Natural killer cell (primary cell): Measurements from ENCODE around the gene SHC4. TPM values are rescaled to one million over a fixed set of nuclear protein-coding genes. Genes with fewer than 3 reads are reported as not detected.

ENCODE experiments used
- ATAC-seq, 3 donors: fragments of 150-1000 bp in 2 of 3; fragments of 200-7000 bp in 1 of 3; cut with Tn5 transposase; 1 replicate in 1 of 3; 2 replicates in 2 of 3; pipeline ENCODE4 v1.10.0; 2021; ENCODE audit warnings: mild to moderate bottlenecking in 2 of 3, moderate library complexity in 2 of 3
- DNase-seq, 2 donors: peaks; one replicate each; pipeline versions ENCODE4 v3.0.0 to v3.0.0-alpha.2; 2013 to 2021; ENCODE audit warnings: mixed read lengths in 1 of 2
- H3K27ac ChIP-seq: one replicate; pipeline ENCODE4 v1.5.1; 2013; ENCODE audit warnings: mild to moderate bottlenecking, low read length
- H3K27me3 ChIP-seq: one replicate; pipeline ENCODE4 v1.6.1; 2013; ENCODE audit warnings: low read length; ENCODE audit not compliant: control insufficient read depth, insufficient read depth
- H3K36me3 ChIP-seq: one replicate; pipeline ENCODE4 v1.6.1; 2013; ENCODE audit warnings: low read length; ENCODE audit not compliant: control insufficient read depth, insufficient read depth
- H3K4me1 ChIP-seq: one replicate; pipeline ENCODE4 v1.6.1; 2013; ENCODE audit warnings: low read length; ENCODE audit not compliant: control insufficient read depth, insufficient read depth
- H3K4me3 ChIP-seq: one replicate; pipeline ENCODE4 v1.5.1; 2013; ENCODE audit warnings: low read length
- H3K9me3 ChIP-seq: one replicate; pipeline ENCODE4 v1.6.1; 2013; ENCODE audit warnings: low read length; ENCODE audit not compliant: control insufficient read depth, insufficient read depth
- H3K27ac Mint-ChIP-seq, 2 donors: one replicate each; pipeline ENCODE4 v1.8.0; 2022; ENCODE audit warnings: mild to moderate bottlenecking in 2 of 2, mixed read lengths in 2 of 2, moderate library complexity in 1 of 2
- H3K27me3 Mint-ChIP-seq, 2 donors: one replicate each; pipeline ENCODE4 v1.8.0; 2022; ENCODE audit warnings: low read depth in 2 of 2, mixed read lengths in 2 of 2
- H3K36me3 Mint-ChIP-seq: one replicate; pipeline ENCODE4 v1.8.0; 2022; ENCODE audit warnings: mixed read lengths
- H3K4me1 Mint-ChIP-seq, 2 donors: one replicate each; pipeline ENCODE4 v1.8.0; 2022; ENCODE audit warnings: mixed read lengths in 2 of 2
- H3K4me3 Mint-ChIP-seq: one replicate; pipeline ENCODE4 v1.8.0; 2022; ENCODE audit warnings: mild to moderate bottlenecking, moderate library complexity, mixed read lengths
- H3K9me3 Mint-ChIP-seq, 2 donors: one replicate each; pipeline ENCODE4 v1.8.0; 2022; ENCODE audit warnings: mixed read lengths in 2 of 2
- WGBS: methylation state at CpG from one replicate; pipeline ENCODE4 v1.1.7; 2013; ENCODE audit warnings: missing lambda C conversion rate; ENCODE audit not compliant: insufficient coverage; 5-methylcytosine and 5-hydroxymethylcytosine counted together
- intact Hi-C: fragments of 100-400 bp; cut with micrococcal nuclease; formaldehyde crosslinking; loops from one replicate; pipeline ENCODE4 v1.14.2; 2022
- total RNA-seq, 4 donors: library from RNA; stranded (reverse); fragments of 120-200 nt in 1 of 4; gene quantifications; one replicate each; pipeline versions ENCODE4 v1.2.3 to v1.2.4, GENCODE V29; 2013 to 2022
- TF ChIP-seq, protein P1 (sequence below): fragments of 200-600 bp; IDR thresholded peaks from one replicate; pipeline ENCODE4 v1.8.0; 2022; ENCODE audit warnings: antibody characterized with exemption

Gene SHC4
- total RNA-seq, 3 donors from 2014 or later (not counting 1 experiment from before 2014, with no cell fraction given): 0.19 to 0.43 (median 0.20) TPM

- no peak overlapping the region for H3K27ac ChIP-seq
- peaks cover 9 to 10% of the 10 kb centered on the region in 2 donors for H3K27me3 Mint-ChIP-seq
- whole genome bisulfite sequencing: 100% methylated on average over 1 of the region's 2 CpGs
- no peak overlapping the region for H3K4me3 ChIP-seq
- no peaks in the 10 kb centered on the region for H3K27me3 ChIP-seq
- H3K36me3 ChIP-seq: no peaks in the 10 kb centered on the region
- DNase-seq (no peak), ATAC-seq (no peak)
- no peaks in the 10 kb centered on the region for H3K9me3 Mint-ChIP-seq
- H3K27ac Mint-ChIP-seq: no peak overlapping the region
- no peak overlapping the region for H3K4me3 Mint-ChIP-seq
- no peaks in the 10 kb centered on the region for H3K9me3 ChIP-seq
- no peaks in the 10 kb centered on the region for H3K36me3 Mint-ChIP-seq
- intact Hi-C loops: no loop called here
- peaks cover 0 to 5% of the 10 kb centered on the region in 2 donors for H3K4me1 Mint-ChIP-seq
- no peaks in the 10 kb centered on the region for H3K4me1 ChIP-seq
- TF ChIP-seq, protein P1, sequence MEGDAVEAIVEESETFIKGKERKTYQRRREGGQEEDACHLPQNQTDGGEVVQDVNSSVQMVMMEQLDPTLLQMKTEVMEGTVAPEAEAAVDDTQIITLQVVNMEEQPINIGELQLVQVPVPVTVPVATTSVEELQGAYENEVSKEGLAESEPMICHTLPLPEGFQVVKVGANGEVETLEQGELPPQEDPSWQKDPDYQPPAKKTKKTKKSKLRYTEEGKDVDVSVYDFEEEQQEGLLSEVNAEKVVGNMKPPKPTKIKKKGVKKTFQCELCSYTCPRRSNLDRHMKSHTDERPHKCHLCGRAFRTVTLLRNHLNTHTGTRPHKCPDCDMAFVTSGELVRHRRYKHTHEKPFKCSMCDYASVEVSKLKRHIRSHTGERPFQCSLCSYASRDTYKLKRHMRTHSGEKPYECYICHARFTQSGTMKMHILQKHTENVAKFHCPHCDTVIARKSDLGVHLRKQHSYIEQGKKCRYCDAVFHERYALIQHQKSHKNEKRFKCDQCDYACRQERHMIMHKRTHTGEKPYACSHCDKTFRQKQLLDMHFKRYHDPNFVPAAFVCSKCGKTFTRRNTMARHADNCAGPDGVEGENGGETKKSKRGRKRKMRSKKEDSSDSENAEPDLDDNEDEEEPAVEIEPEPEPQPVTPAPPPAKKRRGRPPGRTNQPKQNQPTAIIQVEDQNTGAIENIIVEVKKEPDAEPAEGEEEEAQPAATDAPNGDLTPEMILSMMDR: no peak
These were observed 104.3 kb downstream of the SHC4 start for GRCh38 chr15:48859426-48859825.

DNA sequence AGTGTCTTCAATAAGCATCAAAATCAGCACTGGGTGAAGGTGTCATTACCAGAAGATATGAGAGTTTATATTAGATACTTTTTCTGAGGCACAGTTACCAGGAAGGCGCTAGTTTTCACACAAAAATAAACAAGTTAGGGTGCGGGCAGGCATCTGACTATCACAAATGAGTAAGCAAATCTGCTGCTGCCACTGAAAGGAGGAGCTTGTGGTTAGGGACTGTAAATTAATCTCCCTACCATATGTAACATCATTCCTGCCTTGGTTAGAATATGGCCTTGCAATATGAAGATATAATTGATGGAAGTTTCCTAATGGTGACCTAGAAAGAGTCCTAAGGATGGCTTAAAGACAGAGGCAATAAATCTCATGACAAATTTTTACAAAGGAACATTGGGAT is 105.3 kb downstream of the SHC4 start:
- no peak overlapping the region for H3K27ac Mint-ChIP-seq
- whole genome bisulfite sequencing: 6% methylated on average over 2 of the region's 2 CpGs
- TF ChIP-seq, protein P1: no peak

DNA sequence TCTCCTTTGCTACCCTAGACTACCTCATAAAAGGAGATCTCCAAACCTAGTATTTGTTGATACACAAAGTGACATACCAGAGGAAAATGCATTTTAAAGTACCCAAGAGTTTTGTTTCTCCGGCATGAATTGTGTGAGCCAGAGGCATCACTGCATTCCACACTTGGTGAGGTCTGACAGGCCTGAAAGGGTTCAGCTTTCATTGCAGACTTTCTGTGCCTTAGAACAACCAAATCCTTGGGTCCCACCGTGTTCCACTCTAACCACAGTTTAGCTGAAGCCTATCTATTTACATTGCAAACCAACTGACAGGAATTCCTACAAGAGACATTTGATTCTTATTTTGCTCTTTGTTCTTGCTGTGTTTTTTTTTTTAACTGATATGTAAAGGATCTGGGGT is 106.8 kb downstream of the SHC4 start:
- ATAC-seq: no peak
- WGBS: 50% methylated on average over 2 of the region's 2 CpGs
- intact Hi-C loops: no loop called here

More for the DNA sequence above, 105.3 kb downstream of the SHC4 start:
- H3K27me3 Mint-ChIP-seq: peaks cover 9 to 21% of the 10 kb centered on the region in 2 donors
- H3K9me3 ChIP-seq: no peaks in the 10 kb centered on the region
- H3K27ac ChIP-seq: no peak overlapping the region
- no peaks in the 10 kb centered on the region for H3K36me3 ChIP-seq
- no peak overlapping the region for H3K4me3 ChIP-seq
- H3K9me3 Mint-ChIP-seq: no peaks in the 10 kb centered on the region
- ATAC-seq (no peak), DNase-seq (no peak)
- no peaks in the 10 kb centered on the region for H3K4me1 ChIP-seq
- no peak overlapping the region for H3K4me3 Mint-ChIP-seq
- H3K27me3 ChIP-seq: no peaks in the 10 kb centered on the region
- peaks cover 0 to 5% of the 10 kb centered on the region in 2 donors for H3K4me1 Mint-ChIP-seq
- intact Hi-C loops: no loop called here
- no peaks in the 10 kb centered on the region for H3K36me3 Mint-ChIP-seq

More for the DNA sequence above, 106.8 kb downstream of the SHC4 start:
- H3K27ac ChIP-seq: no peak overlapping the region
- Mint-ChIP-seq H3K27ac (no peak overlapping the region), H3K4me1 (peaks cover 0 to 3% of the 10 kb centered on the region in 2 donors), H3K9me3 (no peaks in the 10 kb centered on the region), H3K4me3 (no peak overlapping the region), H3K27me3 (peaks cover 10 to 26% of the 10 kb centered on the region in 2 donors), H3K36me3 (no peaks in the 10 kb centered on the region)
- no peaks in the 10 kb centered on the region for H3K9me3 ChIP-seq
- no peaks in the 10 kb centered on the region for H3K27me3 ChIP-seq
- no peak for DNase-seq
- H3K36me3 ChIP-seq: no peaks in the 10 kb centered on the region
- TF ChIP-seq, protein P1: no peak
- H3K4me1 ChIP-seq: no peaks in the 10 kb centered on the region
- no peak overlapping the region for H3K4me3 ChIP-seq
